HepG2 (cell line): ENCODE data around the gene GFER. TPM values are rescaled to one million over a fixed set of nuclear protein-coding genes. Genes with fewer than 3 reads are reported as not detected.

Experiments
- AHR ChIP-seq: IDR thresholded peaks from 2 replicates; pipeline ENCODE4 v1.6.1; 2018; ENCODE audit warnings: missing genetic modification reagents, missing compliant biosample characterization
- ATM ChIP-seq: fragments of 450-650 bp; IDR thresholded peaks from 2 replicates; pipeline ENCODE4 v1.7.1; 2017; ENCODE audit warnings: mild to moderate bottlenecking, borderline replicate concordance
- CREB3 ChIP-seq: sonication (generic); formaldehyde crosslinking; IDR thresholded peaks from 2 replicates; pipeline ENCODE4 v1.5.0; 2020; ENCODE audit warnings: missing genetic modification reagents
- JUN ChIP-seq: sonication (generic); formaldehyde crosslinking; IDR thresholded peaks from 2 replicates; pipeline ENCODE4 v1.4.0; 2020; ENCODE audit warnings: mild to moderate bottlenecking, missing genetic modification reagents
- NR2F6 ChIP-seq, 2 experiments: IDR thresholded peaks; 2 replicates each; pipeline ENCODE4 v1.6.1; 2016; ENCODE audit warnings: antibody characterized with exemption in 1 of 2, mild to moderate bottlenecking in 1 of 2
- POLR2AphosphoS5 ChIP-seq: IDR thresholded peaks from 2 replicates; pipeline ENCODE4 v1.6.1; 2012; ENCODE audit warnings: low read depth, low read length
- PRDM15 ChIP-seq: sonication (generic); formaldehyde crosslinking; IDR thresholded peaks from 2 replicates; pipeline ENCODE4 v1.4.0; 2020; ENCODE audit warnings: missing genetic modification reagents
- RBFOX2 ChIP-seq: fragments of 200-400 bp; formaldehyde crosslinking; IDR thresholded peaks from 2 replicates; pipeline ENCODE4 v1.6.1; 2017; ENCODE audit warnings: low read depth, mild to moderate bottlenecking, low read length
- TCF7 ChIP-seq: sonication (generic); IDR thresholded peaks from 2 replicates; pipeline ENCODE4 v1.6.1; 2016; ENCODE audit warnings: antibody characterized with exemption, low read depth
- THAP11 ChIP-seq: IDR thresholded peaks from 2 replicates; pipeline ENCODE4 v1.6.1; 2016; ENCODE audit warnings: missing biosample characterization, missing genetic modification reagents
- THRA ChIP-seq: sonication (generic); formaldehyde crosslinking; IDR thresholded peaks from 2 replicates; pipeline ENCODE4 v1.4.0; 2020; ENCODE audit warnings: missing genetic modification reagents, borderline replicate concordance
- ZNF263 ChIP-seq: sonication (generic); formaldehyde crosslinking; IDR thresholded peaks from 2 replicates; pipeline ENCODE4 v1.4.0; 2020; ENCODE audit warnings: missing genetic modification reagents
- ZNF33B ChIP-seq: sonication (generic); formaldehyde crosslinking; IDR thresholded peaks from 2 replicates; pipeline ENCODE4 v1.5.1; 2020; ENCODE audit warnings: mild to moderate bottlenecking, missing genetic modification reagents
- ZNF414 ChIP-seq: sonication (generic); formaldehyde crosslinking; IDR thresholded peaks from 2 replicates; pipeline ENCODE4 v1.5.0; 2020; ENCODE audit warnings: missing genetic modification reagents
- ZNF530 ChIP-seq: sonication (generic); formaldehyde crosslinking; IDR thresholded peaks from 2 replicates; pipeline ENCODE4 v1.5.0; 2020; ENCODE audit warnings: low read depth, mild to moderate bottlenecking, missing genetic modification reagents
- ZNF562 ChIP-seq: sonication (generic); formaldehyde crosslinking; IDR thresholded peaks from 2 replicates; pipeline ENCODE4 v1.8.0; 2022; ENCODE audit warnings: missing genetic modification reagents, borderline replicate concordance
- ZNF737 ChIP-seq: sonication (generic); formaldehyde crosslinking; IDR thresholded peaks from 2 replicates; pipeline ENCODE4 v1.5.0; 2020; ENCODE audit warnings: missing genetic modification reagents, mild to moderate bottlenecking, borderline replicate concordance
- ZNF766 ChIP-seq: sonication (generic); formaldehyde crosslinking; IDR thresholded peaks from 2 replicates; pipeline ENCODE4 v1.5.0; 2020; ENCODE audit warnings: missing genetic modification reagents, borderline replicate concordance
- ZNF792 ChIP-seq: IDR thresholded peaks from 2 replicates; pipeline ENCODE4 v1.6.1; 2016
- ZSCAN30 ChIP-seq: sonication (generic); formaldehyde crosslinking; IDR thresholded peaks from 2 replicates; pipeline ENCODE4 v1.5.0; 2020; ENCODE audit warnings: mild to moderate bottlenecking, missing genetic modification reagents
- polyA plus RNA-seq, 8 experiments: library from polyadenylated mRNA; depleted of rRNA in 3 of 8; stranded (reverse) in 7 of 8; unstranded in 1 of 8; fragments of >200 nt; fragmentation: Illumina TruSeq in 4 of 8; extraction: Trizol in 4 of 8; gene quantifications; 2 replicates each; pipeline versions ENCODE4 v1.2.1 to v1.2.3, GENCODE V29; 2011 to 2016; ENCODE audit warnings: low read depth in 4 of 8, missing spikeins in 1 of 8, mixed read lengths in 1 of 8; ENCODE audit not compliant: insufficient read depth in 1 of 8
- total RNA-seq, 5 experiments: library from RNA; depleted of rRNA; stranded (reverse); fragments of >200 nt; fragmentation: Illumina TruSeq; extraction: Trizol; gene quantifications; 2 replicates each; pipeline ENCODE4 v1.2.3, GENCODE V29; 2016; ENCODE audit warnings: low read depth in 1 of 5
- TF ChIP-seq, protein P1 (sequence below): sonication (generic); formaldehyde crosslinking; IDR thresholded peaks from 2 replicates; pipeline ENCODE4 v1.4.0; 2020; ENCODE audit warnings: missing genetic modification reagents

The GFER gene
- total and polyA plus RNA-seq, 2 of the 13 experiments (the other 11 are each of a cell fraction or from before 2014, with no cell fraction given), result 28.6 to 71.7 TPM

DNA sequence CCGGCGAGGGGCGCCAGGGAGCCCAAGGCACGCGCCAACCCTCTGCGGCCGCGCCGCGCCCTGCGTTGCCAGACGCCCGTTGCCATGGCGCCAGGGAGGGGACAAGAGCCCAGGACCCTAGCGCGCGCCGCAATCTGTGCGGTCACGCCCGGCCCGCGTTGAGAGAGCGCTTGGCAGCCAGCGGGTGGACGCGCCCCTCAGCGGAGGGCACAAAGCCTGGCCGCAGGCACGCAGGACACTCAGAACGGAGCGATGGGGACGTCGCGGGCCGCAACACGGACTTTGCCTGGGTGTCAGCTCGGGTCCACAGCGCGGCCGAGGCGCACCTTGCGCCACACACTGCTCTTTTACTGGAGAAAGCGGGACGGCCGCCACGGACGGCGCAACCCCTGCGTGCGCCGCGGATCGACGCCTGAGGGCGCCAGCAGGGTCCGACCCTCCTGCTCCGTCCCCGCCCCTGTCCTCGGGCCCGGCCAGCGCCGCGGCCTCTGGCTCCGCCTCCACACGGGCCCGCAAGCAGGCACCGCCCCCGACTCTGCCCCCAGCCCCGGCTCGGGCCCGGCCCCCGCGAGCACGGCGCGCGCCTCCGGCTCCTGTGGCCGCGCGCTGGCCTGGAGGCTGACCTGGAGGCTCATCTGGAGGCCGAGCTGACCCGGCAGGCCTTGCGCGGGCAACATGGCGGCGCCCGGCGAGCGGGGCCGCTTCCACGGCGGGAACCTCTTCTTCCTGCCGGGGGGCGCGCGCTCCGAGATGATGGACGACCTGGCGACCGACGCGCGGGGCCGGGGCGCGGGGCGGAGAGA lies at the start of gene GFER (continued):
- TF ChIP-seq PRDM15 (no peak), ZNF414 (CRISPR knock-in tag) (peak; percentile 90; the same call in 1 of the 2 replicates), ZNF766 (CRISPR knock-in tag) (peak; percentile 23; the same call in 1 of the 2 replicates), TCF7 (no peak), THRA (CRISPR knock-in tag) (no peak), ZNF737 (CRISPR knock-in tag) (no peak), JUN (CRISPR knock-in tag) (no peak), ZNF792 (CRISPR knock-in tag) (no peak), AHR (CRISPR knock-in tag) (peak; percentile 12; the same call in 1 of the 2 replicates), ZNF263 (CRISPR knock-in tag) (peak; percentile 18; the same call in 1 of the 2 replicates), RBFOX2 (peak; percentile 81), ZNF33B (CRISPR knock-in tag) (no peak), CREB3 (CRISPR knock-in tag) (no peak; the same call in none of the 2 replicates), THAP11 (CRISPR knock-in tag) (peak; percentile 86), ZNF562 (no peak), ZSCAN30 (no peak), ATM (no peak), ZNF530 (CRISPR knock-in tag) (no peak), NR2F6 (IDR thresholded peaks at IDR 0.05) (peak; percentile 95), NR2F6 (CRISPR knock-in tag; IDR thresholded peaks at IDR 0.05) (peak; percentile 100), POLR2AphosphoS5 (peak; percentile 12; the same call in 1 of the 2 replicates)
- TF ChIP-seq, protein P1, sequence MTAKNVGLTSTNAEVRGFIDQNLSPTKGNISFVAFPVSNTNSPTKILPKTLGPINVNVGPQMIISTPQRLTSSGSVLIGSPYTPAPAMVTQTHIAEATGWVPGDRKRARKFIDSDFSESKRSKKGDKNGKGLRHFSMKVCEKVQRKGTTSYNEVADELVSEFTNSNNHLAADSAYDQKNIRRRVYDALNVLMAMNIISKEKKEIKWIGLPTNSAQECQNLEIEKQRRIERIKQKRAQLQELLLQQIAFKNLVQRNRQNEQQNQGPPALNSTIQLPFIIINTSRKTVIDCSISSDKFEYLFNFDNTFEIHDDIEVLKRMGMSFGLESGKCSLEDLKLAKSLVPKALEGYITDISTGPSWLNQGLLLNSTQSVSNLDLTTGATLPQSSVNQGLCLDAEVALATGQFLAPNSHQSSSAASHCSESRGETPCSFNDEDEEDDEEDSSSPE, result peak; percentile 66; the same call in 1 of the 2 replicates
